ENCODE data around the gene MARK4.

The MARK4 gene

DNA sequence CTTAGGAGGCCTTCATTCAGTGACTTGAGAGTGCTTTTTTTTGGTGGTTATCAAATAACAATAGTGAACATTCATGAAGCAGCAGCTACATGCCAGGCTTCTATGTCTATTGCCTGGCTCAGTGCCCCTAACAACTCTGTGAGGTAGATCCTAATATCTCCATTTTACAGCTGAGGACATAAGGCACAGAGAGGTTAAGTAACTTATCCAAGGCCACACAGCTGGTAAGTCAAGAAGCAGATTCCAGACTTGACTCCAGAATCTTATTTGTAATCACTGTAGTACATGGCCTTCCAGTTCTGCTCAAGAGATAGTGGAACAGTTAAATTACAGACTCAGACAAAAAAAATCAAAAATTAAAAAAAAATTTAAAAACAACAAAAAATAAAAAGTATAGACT is 44.8 kb downstream of the MARK4 start:
- Histone ChIP-seq H3K36me3 (ENCODE audit: control insufficient read depth, insufficient read depth, low read length) (0 out of 2 replicates have a peak, but pooled peaks cover 3% of the 10 kb centered on the region), H3K9ac (ENCODE audit: low read depth, low read length) (no peak overlapping the region), H3K4me3 (ENCODE audit: low read depth, low read length) (no peak overlapping the region)

DNA sequence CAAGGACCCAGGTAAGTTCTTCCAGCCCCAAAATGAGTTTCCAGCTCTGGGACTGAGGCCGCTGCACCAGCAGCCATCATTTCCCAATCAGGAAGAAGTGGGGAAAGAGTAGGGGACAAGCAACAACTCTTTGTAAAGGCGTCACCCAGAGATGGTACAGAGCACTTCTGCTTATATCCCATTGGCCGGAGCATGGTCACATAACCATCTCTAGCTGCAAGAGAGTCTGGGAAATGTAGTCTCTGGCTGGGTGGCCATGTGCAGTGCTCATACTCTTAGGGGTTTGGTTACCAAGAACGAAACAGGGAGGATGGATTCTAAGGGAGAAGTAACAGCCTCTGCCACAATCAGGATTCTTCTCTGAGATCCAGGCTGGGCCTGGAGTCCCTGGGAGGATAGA is 45.3 kb downstream of the MARK4 start:
- Histone ChIP-seq H3K36me3 (ENCODE audit: control insufficient read depth, insufficient read depth, low read length) (0 out of 2 replicates have a peak, but pooled peaks cover 3% of the 10 kb centered on the region), H3K27me3 (ENCODE audit: control insufficient read depth, insufficient read depth, low read length) (no peaks in the 10 kb centered on the region), H3K27ac (ENCODE audit: low read depth, low read length) (no peak overlapping the region), H3K9ac (ENCODE audit: low read depth, low read length) (no peak overlapping the region), H3K4me1 (ENCODE audit: control insufficient read depth, insufficient read depth, low read length) (no peaks in the 10 kb centered on the region), H3K9me3 (ENCODE audit: control insufficient read depth, insufficient read depth, low read length) (no peaks in the 10 kb centered on the region), H3K4me3 (ENCODE audit: low read depth, low read length) (no peak overlapping the region)

More for the DNA sequence above, 44.8 kb downstream of the MARK4 start:
- H3K27me3 ChIP-seq (ENCODE audit: control insufficient read depth, insufficient read depth, low read length): no peaks in the 10 kb centered on the region
- no peaks in the 10 kb centered on the region for H3K9me3 ChIP-seq (ENCODE audit: control insufficient read depth, insufficient read depth, low read length)
- no peaks in the 10 kb centered on the region for H3K4me1 ChIP-seq (ENCODE audit: control insufficient read depth, insufficient read depth, low read length)
- H3K27ac ChIP-seq (ENCODE audit: low read depth, low read length): no peak overlapping the region

DNA sequence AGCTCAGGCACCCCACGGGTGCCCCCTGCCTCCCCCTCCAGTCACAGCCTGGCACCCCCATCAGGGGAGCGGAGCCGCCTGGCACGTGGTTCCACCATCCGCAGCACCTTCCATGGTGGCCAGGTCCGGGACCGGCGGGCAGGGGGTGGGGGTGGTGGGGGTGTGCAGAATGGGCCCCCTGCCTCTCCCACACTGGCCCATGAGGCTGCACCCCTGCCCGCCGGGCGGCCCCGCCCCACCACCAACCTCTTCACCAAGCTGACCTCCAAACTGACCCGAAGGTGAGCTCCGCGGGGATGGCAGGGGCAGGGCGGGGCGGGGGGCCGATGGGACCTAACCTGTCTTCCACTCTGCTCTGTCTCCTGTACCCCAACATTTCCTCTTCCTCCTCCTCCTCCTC is 46.6 kb downstream of the MARK4 start:
- H3K9me3 ChIP-seq (ENCODE audit: control insufficient read depth, insufficient read depth, low read length): no peaks in the 10 kb centered on the region
- no peak overlapping the region for H3K4me3 ChIP-seq (ENCODE audit: low read depth, low read length)
- H3K36me3 ChIP-seq (ENCODE audit: control insufficient read depth, insufficient read depth, low read length): 0 out of 2 replicates have a peak, but pooled peaks cover 3% of the 10 kb centered on the region
- H3K9ac ChIP-seq (ENCODE audit: low read depth, low read length): no peak overlapping the region
- no peak overlapping the region for H3K27ac ChIP-seq (ENCODE audit: low read depth, low read length)
- no peaks in the 10 kb centered on the region for H3K4me1 ChIP-seq (ENCODE audit: control insufficient read depth, insufficient read depth, low read length)
- H3K27me3 ChIP-seq (ENCODE audit: control insufficient read depth, insufficient read depth, low read length): no peaks in the 10 kb centered on the region

DNA sequence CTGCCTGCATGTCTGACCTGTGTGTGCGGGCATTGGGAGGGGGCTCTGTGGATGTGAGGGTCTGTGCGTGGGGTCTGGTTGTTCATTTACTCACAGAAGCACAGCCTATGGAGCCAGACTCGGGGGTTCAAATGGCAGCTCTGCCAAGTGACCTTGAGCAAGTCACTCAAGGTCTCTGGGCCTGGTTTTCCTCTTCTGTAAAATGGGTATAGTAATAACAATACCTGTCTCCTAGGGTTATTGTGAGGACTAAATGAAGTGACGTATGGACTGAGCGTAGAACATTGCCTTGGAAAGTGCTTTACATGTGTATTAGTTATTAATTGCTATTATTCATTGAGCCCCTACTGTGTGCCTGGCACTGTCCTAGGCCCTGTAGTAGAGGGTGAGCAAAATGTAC is 47.2 kb downstream of the MARK4 start:
- Histone ChIP-seq H3K9me3 (ENCODE audit: control insufficient read depth, insufficient read depth, low read length) (no peaks in the 10 kb centered on the region), H3K27ac (ENCODE audit: low read depth, low read length) (no peak overlapping the region), H3K4me3 (ENCODE audit: low read depth, low read length) (no peak overlapping the region), H3K9ac (ENCODE audit: low read depth, low read length) (no peak overlapping the region), H3K27me3 (ENCODE audit: control insufficient read depth, insufficient read depth, low read length) (no peaks in the 10 kb centered on the region), H3K4me1 (ENCODE audit: control insufficient read depth, insufficient read depth, low read length) (no peaks in the 10 kb centered on the region), H3K36me3 (ENCODE audit: control insufficient read depth, insufficient read depth, low read length) (0 out of 2 replicates have a peak, but pooled peaks cover 3% of the 10 kb centered on the region)

DNA sequence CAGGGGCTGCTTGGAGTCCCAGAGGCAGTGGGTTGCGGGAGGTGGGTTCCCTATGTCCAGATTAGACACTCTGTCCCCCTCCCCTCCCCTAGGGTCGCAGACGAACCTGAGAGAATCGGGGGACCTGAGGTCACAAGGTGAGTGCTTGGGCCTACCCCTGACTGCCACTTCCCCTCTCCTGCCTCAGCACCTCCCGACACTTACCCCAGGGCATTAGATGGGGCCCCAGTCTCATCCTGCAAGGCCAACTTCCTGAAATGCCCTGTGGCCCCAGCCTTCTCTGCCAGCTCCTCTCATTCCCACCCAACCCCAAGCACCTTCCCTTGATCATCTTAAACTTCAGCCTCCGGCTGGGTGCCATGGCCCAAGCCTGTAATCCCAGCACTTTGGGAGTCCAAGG is 48.6 kb downstream of the MARK4 start:
- Histone ChIP-seq H3K9ac (ENCODE audit: low read depth, low read length) (no peak overlapping the region), H3K36me3 (ENCODE audit: control insufficient read depth, insufficient read depth, low read length) (0 out of 2 replicates have a peak, but pooled peaks cover 3% of the 10 kb centered on the region), H3K27ac (ENCODE audit: low read depth, low read length) (no peak overlapping the region), H3K9me3 (ENCODE audit: control insufficient read depth, insufficient read depth, low read length) (no peaks in the 10 kb centered on the region), H3K4me1 (ENCODE audit: control insufficient read depth, insufficient read depth, low read length) (no peaks in the 10 kb centered on the region), H3K27me3 (ENCODE audit: control insufficient read depth, insufficient read depth, low read length) (peaks cover 5% of the 10 kb centered on the region; the same call in 1 of the 2 replicates), H3K4me3 (ENCODE audit: low read depth, low read length) (no peak overlapping the region)

DNA sequence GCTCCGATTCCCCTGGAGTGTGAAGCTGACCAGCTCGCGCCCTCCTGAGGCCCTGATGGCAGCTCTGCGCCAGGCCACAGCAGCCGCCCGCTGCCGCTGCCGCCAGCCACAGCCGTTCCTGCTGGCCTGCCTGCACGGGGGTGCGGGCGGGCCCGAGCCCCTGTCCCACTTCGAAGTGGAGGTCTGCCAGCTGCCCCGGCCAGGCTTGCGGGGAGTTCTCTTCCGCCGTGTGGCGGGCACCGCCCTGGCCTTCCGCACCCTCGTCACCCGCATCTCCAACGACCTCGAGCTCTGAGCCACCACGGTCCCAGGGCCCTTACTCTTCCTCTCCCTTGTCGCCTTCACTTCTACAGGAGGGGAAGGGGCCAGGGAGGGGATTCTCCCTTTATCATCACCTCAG is 51.3 kb downstream of the MARK4 start:
- Histone ChIP-seq H3K9ac (ENCODE audit: low read depth, low read length) (no peak overlapping the region), H3K27ac (ENCODE audit: low read depth, low read length) (no peak overlapping the region), H3K36me3 (ENCODE audit: control insufficient read depth, insufficient read depth, low read length) (0 out of 2 replicates have a peak, but pooled peaks cover 3% of the 10 kb centered on the region), H3K9me3 (ENCODE audit: control insufficient read depth, insufficient read depth, low read length) (no peaks in the 10 kb centered on the region), H3K27me3 (ENCODE audit: control insufficient read depth, insufficient read depth, low read length) (peaks cover 18% of the 10 kb centered on the region), H3K4me1 (ENCODE audit: control insufficient read depth, insufficient read depth, low read length) (no peaks in the 10 kb centered on the region), H3K4me3 (ENCODE audit: low read depth, low read length) (no peak overlapping the region)

DNA sequence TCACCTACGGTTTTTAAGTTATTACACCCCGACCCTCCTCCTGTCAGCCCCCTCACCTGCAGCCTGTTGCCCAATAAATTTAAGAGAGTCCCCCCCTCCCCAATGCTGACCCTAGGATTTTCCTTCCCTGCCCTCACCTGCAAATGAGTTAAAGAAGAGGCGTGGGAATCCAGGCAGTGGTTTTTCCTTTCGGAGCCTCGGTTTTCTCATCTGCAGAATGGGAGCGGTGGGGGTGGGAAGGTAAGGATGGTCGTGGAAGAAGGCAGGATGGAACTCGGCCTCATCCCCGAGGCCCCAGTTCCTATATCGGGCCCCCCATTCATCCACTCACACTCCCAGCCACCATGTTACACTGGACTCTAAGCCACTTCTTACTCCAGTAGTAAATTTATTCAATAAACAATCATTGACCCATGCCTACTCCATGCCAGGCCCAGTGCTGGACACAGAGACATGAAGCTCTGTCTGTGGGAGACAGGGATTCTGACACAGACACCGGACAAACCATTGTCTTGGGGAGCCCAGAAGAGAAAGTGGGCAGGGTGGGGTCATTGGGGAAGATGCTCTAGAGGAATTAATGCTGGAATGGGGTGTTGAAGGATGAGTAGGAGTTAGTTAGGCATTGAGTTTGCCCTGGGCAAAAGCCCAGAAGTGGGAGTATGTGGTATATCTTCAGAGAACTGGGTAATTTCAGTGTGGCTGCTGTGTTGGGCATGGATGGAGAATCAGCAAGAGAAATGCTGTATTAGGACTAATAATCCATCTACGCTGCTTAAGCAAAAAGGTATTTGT is 52.4 kb downstream of the MARK4 start:
- no peaks in the 10 kb centered on the region for H3K9me3 ChIP-seq (ENCODE audit: control insufficient read depth, insufficient read depth, low read length)
- no peak overlapping the region for H3K27ac ChIP-seq (ENCODE audit: low read depth, low read length)
- H3K4me3 ChIP-seq (ENCODE audit: low read depth, low read length): no peak overlapping the region
- H3K27me3 ChIP-seq (ENCODE audit: control insufficient read depth, insufficient read depth, low read length): peaks cover 18% of the 10 kb centered on the region
- no peak overlapping the region for H3K9ac ChIP-seq (ENCODE audit: low read depth, low read length)
- H3K36me3 ChIP-seq (ENCODE audit: control insufficient read depth, insufficient read depth, low read length): 0 out of 2 replicates have a peak, but pooled peaks cover 3% of the 10 kb centered on the region
- H3K4me1 ChIP-seq (ENCODE audit: control insufficient read depth, insufficient read depth, low read length): no peaks in the 10 kb centered on the region

- H3K4me3 ChIP-seq (ENCODE audit: low read depth, low read length): no peak overlapping the region
- peaks cover 18% of the 10 kb centered on the region for H3K27me3 ChIP-seq (ENCODE audit: control insufficient read depth, insufficient read depth, low read length)
- H3K27ac ChIP-seq (ENCODE audit: low read depth, low read length): no peak overlapping the region
Measured at GRCh38 chr19:45304141-45304926, 53.3 kb downstream of the MARK4 start.

DNA sequence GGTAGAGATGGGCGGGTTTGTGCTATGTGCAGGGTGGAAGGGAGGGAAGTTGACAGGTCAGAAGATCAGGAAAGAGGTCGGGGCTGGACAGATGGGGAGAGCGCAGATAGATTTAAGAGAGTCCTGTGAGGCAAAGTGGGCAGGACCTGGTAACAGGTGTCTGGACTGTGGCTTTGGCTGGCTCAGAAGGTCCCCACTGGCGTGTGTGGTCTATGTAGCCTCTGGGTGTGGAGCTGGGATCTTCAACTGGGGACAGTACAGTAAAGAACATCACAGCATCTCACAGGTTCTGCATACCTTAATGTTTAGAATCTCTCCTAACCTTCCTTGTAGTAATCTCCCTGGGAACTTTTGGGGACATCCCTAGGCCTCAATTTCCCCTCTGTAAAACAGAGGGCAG is 53.9 kb downstream of the MARK4 start:
- H3K4me1 ChIP-seq (ENCODE audit: control insufficient read depth, insufficient read depth, low read length): no peaks in the 10 kb centered on the region
- no peak overlapping the region for H3K4me3 ChIP-seq (ENCODE audit: low read depth, low read length)
- peaks cover 18% of the 10 kb centered on the region for H3K27me3 ChIP-seq (ENCODE audit: control insufficient read depth, insufficient read depth, low read length)
- H3K27ac ChIP-seq (ENCODE audit: low read depth, low read length): no peak overlapping the region
- no peaks in the 10 kb centered on the region for H3K9me3 ChIP-seq (ENCODE audit: control insufficient read depth, insufficient read depth, low read length)
- no peak overlapping the region for H3K9ac ChIP-seq (ENCODE audit: low read depth, low read length)
- H3K36me3 ChIP-seq (ENCODE audit: control insufficient read depth, insufficient read depth, low read length): no peaks in the 10 kb centered on the region

More at GRCh38 chr19:45304141-45304926, 53.3 kb downstream of the MARK4 start:
- 0 out of 2 replicates have a peak, but pooled peaks cover 2% of the 10 kb centered on the region for H3K36me3 ChIP-seq (ENCODE audit: control insufficient read depth, insufficient read depth, low read length)
- no peaks in the 10 kb centered on the region for H3K9me3 ChIP-seq (ENCODE audit: control insufficient read depth, insufficient read depth, low read length)
- no peak overlapping the region for H3K9ac ChIP-seq (ENCODE audit: low read depth, low read length)
- no peaks in the 10 kb centered on the region for H3K4me1 ChIP-seq (ENCODE audit: control insufficient read depth, insufficient read depth, low read length)

GRCh38 chr19:45305421-45305820 is 54.4 kb downstream of the MARK4 start:
- Histone ChIP-seq H3K27ac (ENCODE audit: low read depth, low read length) (no peak overlapping the region), H3K9me3 (ENCODE audit: control insufficient read depth, insufficient read depth, low read length) (no peaks in the 10 kb centered on the region)

GRCh38 chr19:45306040-45306439 is 55.0 kb downstream of the MARK4 start:
- Histone ChIP-seq H3K27me3 (ENCODE audit: control insufficient read depth, insufficient read depth, low read length) (peaks cover 18% of the 10 kb centered on the region), H3K27ac (ENCODE audit: low read depth, low read length) (no peak overlapping the region), H3K4me3 (ENCODE audit: low read depth, low read length) (no peak overlapping the region), H3K9ac (ENCODE audit: low read depth, low read length) (no peak overlapping the region), H3K4me1 (ENCODE audit: control insufficient read depth, insufficient read depth, low read length) (no peaks in the 10 kb centered on the region), H3K36me3 (ENCODE audit: control insufficient read depth, insufficient read depth, low read length) (no peaks in the 10 kb centered on the region), H3K9me3 (ENCODE audit: control insufficient read depth, insufficient read depth, low read length) (no peaks in the 10 kb centered on the region)

More at GRCh38 chr19:45305421-45305820, 54.4 kb downstream of the MARK4 start:
- no peaks in the 10 kb centered on the region for H3K36me3 ChIP-seq (ENCODE audit: control insufficient read depth, insufficient read depth, low read length)
- no peak overlapping the region for H3K9ac ChIP-seq (ENCODE audit: low read depth, low read length)
- no peak overlapping the region for H3K4me3 ChIP-seq (ENCODE audit: low read depth, low read length)
- H3K4me1 ChIP-seq (ENCODE audit: control insufficient read depth, insufficient read depth, low read length): no peaks in the 10 kb centered on the region
- H3K27me3 ChIP-seq (ENCODE audit: control insufficient read depth, insufficient read depth, low read length): peaks cover 18% of the 10 kb centered on the region
